ENCODE results near the gene GABBR2. TPM values are rescaled to one million over a fixed set of nuclear protein-coding genes. Genes with fewer than 3 reads are reported as not detected.

GABBR2 gene
- total and polyA plus RNA-seq, 2 of the 8 experiments (the other 6 are each of a cell fraction or from before 2014, with no cell fraction given), result 0.50 to 1.2 TPM

DNA sequence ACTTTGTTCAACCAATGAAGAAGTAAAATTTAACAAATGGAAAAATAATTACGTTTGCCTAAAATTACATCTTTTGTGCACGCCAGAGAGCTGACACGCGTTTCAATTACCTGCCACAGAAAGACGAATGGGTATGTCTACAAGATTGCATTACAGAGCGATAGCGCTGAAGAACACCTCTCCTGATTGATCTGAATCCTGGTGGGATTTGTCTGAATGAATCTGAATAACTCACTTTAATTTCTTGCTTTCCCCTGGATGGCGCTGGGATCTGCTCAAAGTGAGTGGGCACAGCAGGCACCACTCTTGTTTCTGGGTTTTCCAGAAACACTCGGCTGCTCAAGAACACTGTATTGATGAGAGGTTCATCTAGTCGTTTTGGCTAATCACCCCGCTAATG, 304.5 kb downstream of the GABBR2 start:
- ChIA-PET POLR2A (ENCODE audit: partially characterized antibody) (interaction anchor here (0.7 kb wide), 1 partner anchor 795 kb away, joined by 3 read pairs; no protein-coding TSS in a partner anchor), CTCF (ENCODE audit: partially characterized antibody) (interaction anchor here (1.0 to 1.2 kb wide), 2 partner anchors 11 to 27 kb away, joined by 3 to 4 read pairs; no protein-coding TSS in a partner anchor)
- no peaks in the 10 kb centered on the region for H3K79me1 ChIP-seq (ENCODE audit: low read depth, low read length)
- H2BK12ac ChIP-seq (ENCODE audit: low read depth, low read length), result no peak overlapping the region
- no peak overlapping the region for H4K5ac ChIP-seq (ENCODE audit: insufficient read length, low read depth, low read length)
- no peaks in the 10 kb centered on the region for H3K36me3 ChIP-seq (ENCODE audit: control insufficient read depth in 2 of 4, insufficient read depth in 4 of 4, low read length in 3 of 4)
- no peak overlapping the region for H4K91ac ChIP-seq (replicated peaks; ENCODE audit: insufficient read length, low read length)
- FAIRE-seq (no peak), DNase-seq (ENCODE audit: low read depth in 1 of 2, low spot score in 2 of 2) (no peak)
- no peaks in the 10 kb centered on the region for H3K9me3 ChIP-seq (ENCODE audit: insufficient read depth in 2 of 2, low read depth in 1 of 2, low read length in 1 of 2)
- no peaks in the 10 kb centered on the region for H3K27me3 ChIP-seq (replicated peaks in 1 of 4; ENCODE audit: control insufficient read depth in 3 of 4, extremely low read depth in 1 of 4, insufficient read depth in 3 of 4, low read length in 3 of 4)
- no peak overlapping the region for H3K4me2 ChIP-seq (ENCODE audit: insufficient read depth in 1 of 2, low read depth in 2 of 2, low read length in 2 of 2)
- H3K9ac ChIP-seq (replicated peaks in 1 of 4; ENCODE audit: extremely low read depth in 1 of 4, low read depth in 3 of 4, low read length in 3 of 4), result no peak overlapping the region
- H3K4me1 ChIP-seq (replicated peaks in 1 of 4; ENCODE audit: control insufficient read depth in 3 of 4, insufficient read depth in 4 of 4, low read length in 3 of 4), result peaks cover 0 to 9% (median 1%) of the 10 kb centered on the region in 4 experiments; a peak in 4 of 7 replicates
- no peak overlapping the region for H2BK15ac ChIP-seq (ENCODE audit: low read length)
- no peak overlapping the region for H2BK20ac ChIP-seq (ENCODE audit: low read length)
- no peak overlapping the region for H3K14ac ChIP-seq (ENCODE audit: insufficient read length)
- no peak overlapping the region for H3K4me3 ChIP-seq (ENCODE audit: extremely low read depth in 1 of 4, insufficient read depth in 2 of 4, low read depth in 3 of 4, low read length in 4 of 4)
- H3K27ac ChIP-seq (ENCODE audit: low read depth, low read length), result no peak overlapping the region
- no peak overlapping the region for H3K56ac ChIP-seq (replicated peaks; ENCODE audit: insufficient read length, low read depth, low read length)
- no peak overlapping the region for H3K23ac ChIP-seq (ENCODE audit: insufficient read length)
- no peak overlapping the region for H2BK5ac ChIP-seq (ENCODE audit: low read depth, low read length)
- H3K18ac ChIP-seq (ENCODE audit: extremely low read depth, low read length), result no peak overlapping the region
- H3K23me2 ChIP-seq (ENCODE audit: low read depth, low read length), result no peaks in the 10 kb centered on the region; the same call in 1 of the 2 replicates
- H2AFZ ChIP-seq (ENCODE audit: low read length), result no peak overlapping the region
- no peaks in the 10 kb centered on the region for H4K20me1 ChIP-seq (replicated peaks in 1 of 2; ENCODE audit: control insufficient read depth in 1 of 2, insufficient read depth in 2 of 2, low read length in 2 of 2)
- H3K79me2 ChIP-seq (ENCODE audit: control insufficient read depth in 1 of 2, insufficient read depth in 2 of 2, low read length in 2 of 2), result no peaks in the 10 kb centered on the region
- H4K8ac ChIP-seq (ENCODE audit: extremely low read depth, insufficient read depth, low read length), result no peak overlapping the region
- 93% methylated on average over 11 of the region's 11 CpGs; no CpG with 5 or more reads in 1 of the 2 experiments for WGBS, 2 experiments (ENCODE audit: extremely low coverage in 1 of 2, insufficient coverage in 1 of 2, insufficient read length in 1 of 2, insufficient replicate concordance in 2 of 2, low coverage in 1 of 2, low lambda C conversion rate in 2 of 2, missing lambda C conversion rate in 1 of 2)
- no peak overlapping the region for H2BK120ac ChIP-seq (replicated peaks; ENCODE audit: low read depth, low read length)
- H3K4ac ChIP-seq (replicated peaks; ENCODE audit: insufficient read length, low read depth, low read length), result no peak overlapping the region
- no peak overlapping the region for H2AK5ac ChIP-seq (ENCODE audit: low read depth, low read length)
- TF ChIP-seq YY1 (IDR thresholded peaks at IDR 0.05; ENCODE audit: low read depth, low read length), result no peak
- TF ChIP-seq NANOG (IDR thresholded peaks at IDR 0.05; ENCODE audit: insufficient read depth, low read depth, low read length, poor library complexity, severe bottlenecking), result no peak
- TF ChIP-seq JUN (IDR thresholded peaks at IDR 0.05; ENCODE audit: low read depth, low read length), result no peak
- no peak for TF ChIP-seq TCF12 (IDR thresholded peaks at IDR 0.05; ENCODE audit: low read depth, low read length)
- no peak for TF ChIP-seq CBX5 (IDR thresholded peaks at IDR 0.05; ENCODE audit: low read depth, low read length)
- TF ChIP-seq GABPA (IDR thresholded peaks at IDR 0.05; ENCODE audit: borderline replicate concordance, insufficient read depth, low read length), result no peak
- TF ChIP-seq POLR2AphosphoS5 (IDR thresholded peaks at IDR 0.05; ENCODE audit: low read depth, low read length), result no peak
- TF ChIP-seq CTBP2 (IDR thresholded peaks at IDR 0.05; ENCODE audit: borderline replicate concordance, insufficient read depth, insufficient read length, low read length), result no peak
- TF ChIP-seq SRF (IDR thresholded peaks at IDR 0.05; ENCODE audit: low read depth, low read length), result no peak
- TF ChIP-seq EP300 (IDR thresholded peaks at IDR 0.05; ENCODE audit: borderline replicate concordance in 1 of 2, low read depth in 2 of 2, low read length in 2 of 2), result no peak
- TF ChIP-seq NRF1 (IDR thresholded peaks at IDR 0.05; ENCODE audit: low read depth, low read length), result no peak
- TF ChIP-seq, protein P1, sequence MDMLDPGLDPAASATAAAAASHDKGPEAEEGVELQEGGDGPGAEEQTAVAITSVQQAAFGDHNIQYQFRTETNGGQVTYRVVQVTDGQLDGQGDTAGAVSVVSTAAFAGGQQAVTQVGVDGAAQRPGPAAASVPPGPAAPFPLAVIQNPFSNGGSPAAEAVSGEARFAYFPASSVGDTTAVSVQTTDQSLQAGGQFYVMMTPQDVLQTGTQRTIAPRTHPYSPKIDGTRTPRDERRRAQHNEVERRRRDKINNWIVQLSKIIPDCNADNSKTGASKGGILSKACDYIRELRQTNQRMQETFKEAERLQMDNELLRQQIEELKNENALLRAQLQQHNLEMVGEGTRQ (IDR thresholded peaks at IDR 0.05; ENCODE audit: low read length), result no peak
- TF ChIP-seq JUND (IDR thresholded peaks at IDR 0.05; ENCODE audit: low read length), result no peak

Measured in H1 (cell line).